ENCODE results near the gene PITRM1.
"Not testable (repeated sequence)": the region's sequence is repeated elsewhere in the genome, so short reads cannot be mapped to it uniquely, and the experiment has no call there.

Gene PITRM1

GRCh38 chr10:3172446-3173170 lies at the start of gene PITRM1:
Gene PITRM1, minus strand, starts transcription at chr10:3172782. Its CDS starts 10 bp downstream, at chr10:3172772.
- peak; percentile 99 for DNase-seq (ENCODE audit: low spot score)

- DNase-seq (ENCODE audit: low spot score), result no peak
These were observed 49.5 kb upstream of the PITRM1 start for GRCh38 chr10:3222068-3222467.

GRCh38 chr10:3221601-3222000 lies 49.0 kb upstream of the PITRM1 start:
- DNase-seq (ENCODE audit: low spot score), result not testable (repeated sequence)

GRCh38 chr10:3220853-3221252 lies 48.3 kb upstream of the PITRM1 start:
- DNase-seq (ENCODE audit: low spot score), result no peak

- not testable (repeated sequence) for DNase-seq (ENCODE audit: low spot score)
These were observed 46.5 kb upstream of the PITRM1 start for GRCh38 chr10:3219021-3219628.

- DNase-seq (ENCODE audit: low spot score), result no peak
These were observed 45.3 kb upstream of the PITRM1 start for GRCh38 chr10:3217853-3218252.

- no peak for DNase-seq (ENCODE audit: low spot score)
These were observed 44.7 kb upstream of the PITRM1 start for GRCh38 chr10:3217301-3217700.

GRCh38 chr10:3215153-3215775 lies 42.7 kb upstream of the PITRM1 start:
- DNase-seq (ENCODE audit: low spot score), result no peak

GRCh38 chr10:3213758-3214515 lies 41.4 kb upstream of the PITRM1 start:
- no peak for DNase-seq (ENCODE audit: low spot score)

- no peak for DNase-seq (ENCODE audit: low spot score)
These were observed 40.6 kb upstream of the PITRM1 start for GRCh38 chr10:3213208-3213607.

GRCh38 chr10:3210251-3210877 lies 37.8 kb upstream of the PITRM1 start:
- no peak for DNase-seq (ENCODE audit: low spot score)

- DNase-seq (ENCODE audit: low spot score), result no peak
These were observed 36.2 kb upstream of the PITRM1 start for GRCh38 chr10:3208481-3209406.

GRCh38 chr10:3207351-3207750 lies 34.8 kb upstream of the PITRM1 start:
- DNase-seq (ENCODE audit: low spot score), result no peak

GRCh38 chr10:3206511-3207157 lies 34.1 kb upstream of the PITRM1 start:
- DNase-seq (ENCODE audit: low spot score), result no peak

GRCh38 chr10:3203972-3204371 lies 31.4 kb upstream of the PITRM1 start:
- no peak for DNase-seq (ENCODE audit: low spot score)

GRCh38 chr10:3203016-3203811 lies 30.6 kb upstream of the PITRM1 start:
- no peak for DNase-seq (ENCODE audit: low spot score)

- no peak for DNase-seq (ENCODE audit: low spot score)
These were observed 29.2 kb upstream of the PITRM1 start for GRCh38 chr10:3201796-3202195.

GRCh38 chr10:3199488-3199887 lies 26.9 kb upstream of the PITRM1 start:
- DNase-seq (ENCODE audit: low spot score), result no peak

GRCh38 chr10:3198900-3199299 lies 26.3 kb upstream of the PITRM1 start:
- DNase-seq (ENCODE audit: low spot score), result no peak

All from ecto neural progenitor cell (in vitro differentiated cells).